Anterior cingulate cortex (tissue), 58 donors: ENCODE data around the gene HORMAD2.
"Not testable (repeated sequence)": the region's sequence is repeated elsewhere in the genome, so short reads cannot be mapped to it uniquely, and the experiment has no call there.

Experiments
- DNase-seq, 58 donors: peaks; one replicate each; lab custom pipeline; 2025; lab: John Stamatoyannopoulos, UW

The HORMAD2 gene

DNA sequence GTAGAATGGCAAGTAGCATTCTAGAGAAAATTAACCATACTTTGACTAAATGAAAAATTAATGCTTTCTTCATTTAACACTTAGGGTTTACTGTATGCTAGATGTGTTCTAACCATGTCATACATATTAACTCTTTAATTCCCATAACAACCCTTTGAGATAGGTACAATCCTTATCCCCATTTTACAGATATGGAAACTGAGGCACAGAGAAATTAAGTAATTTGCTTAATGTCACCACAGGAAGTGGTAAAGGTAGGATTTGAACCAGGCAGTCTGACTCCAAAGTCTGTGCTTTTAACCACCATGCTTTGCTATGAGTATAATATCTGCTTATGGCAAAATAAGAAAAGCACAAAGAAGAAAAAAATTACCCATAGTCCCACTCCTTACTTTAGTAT, 106.8 kb downstream of the HORMAD2 start:
- no peak for DNase-seq

DNA sequence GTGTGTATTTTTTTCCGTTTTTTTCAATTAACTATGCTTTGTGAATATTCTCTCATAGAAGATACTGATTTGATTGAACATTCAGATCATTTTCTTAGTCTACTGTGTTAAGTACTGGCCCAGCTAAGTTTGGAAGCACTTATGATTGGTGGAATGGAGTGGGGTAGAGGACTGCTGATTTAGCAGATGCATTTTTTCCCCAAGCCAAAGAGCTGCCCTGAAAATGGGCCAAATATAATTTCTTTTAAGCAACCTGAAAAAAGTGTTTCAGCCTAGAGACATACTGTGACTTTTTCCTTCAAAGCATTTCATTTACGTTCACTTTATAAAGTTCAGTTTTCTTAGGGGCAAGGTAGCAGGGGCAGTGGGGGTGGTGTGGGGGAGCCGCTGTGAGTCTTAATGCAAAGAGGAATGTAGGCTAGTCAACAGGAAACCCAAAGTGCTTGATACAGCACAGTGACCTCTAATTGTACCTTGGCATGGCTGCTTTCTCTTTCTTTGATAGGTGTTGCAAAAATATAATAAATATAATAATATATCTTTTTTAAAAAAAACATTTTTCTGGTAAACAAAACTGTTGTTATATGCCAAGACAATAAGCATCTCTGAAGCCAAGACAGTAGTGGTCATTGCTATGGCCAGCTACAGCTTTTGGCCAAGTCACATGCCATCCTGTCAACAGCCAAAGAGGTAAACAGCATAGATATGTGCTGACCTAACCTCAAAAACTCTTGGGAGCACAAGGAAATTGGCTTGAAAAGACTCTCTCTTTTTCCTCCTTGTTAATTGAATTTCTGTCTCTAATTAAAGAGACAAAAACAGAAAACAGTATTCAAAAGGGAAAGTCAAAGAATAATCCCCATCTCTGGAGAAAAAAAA, 107.5 kb downstream of the HORMAD2 start:
- DNase-seq = no peak

- no peak for DNase-seq
Measured at GRCh38 chr22:30188911-30189310, 108.6 kb downstream of the HORMAD2 start.

- no peak for DNase-seq
Measured at GRCh38 chr22:30190574-30190973, 110.3 kb downstream of the HORMAD2 start.

DNA sequence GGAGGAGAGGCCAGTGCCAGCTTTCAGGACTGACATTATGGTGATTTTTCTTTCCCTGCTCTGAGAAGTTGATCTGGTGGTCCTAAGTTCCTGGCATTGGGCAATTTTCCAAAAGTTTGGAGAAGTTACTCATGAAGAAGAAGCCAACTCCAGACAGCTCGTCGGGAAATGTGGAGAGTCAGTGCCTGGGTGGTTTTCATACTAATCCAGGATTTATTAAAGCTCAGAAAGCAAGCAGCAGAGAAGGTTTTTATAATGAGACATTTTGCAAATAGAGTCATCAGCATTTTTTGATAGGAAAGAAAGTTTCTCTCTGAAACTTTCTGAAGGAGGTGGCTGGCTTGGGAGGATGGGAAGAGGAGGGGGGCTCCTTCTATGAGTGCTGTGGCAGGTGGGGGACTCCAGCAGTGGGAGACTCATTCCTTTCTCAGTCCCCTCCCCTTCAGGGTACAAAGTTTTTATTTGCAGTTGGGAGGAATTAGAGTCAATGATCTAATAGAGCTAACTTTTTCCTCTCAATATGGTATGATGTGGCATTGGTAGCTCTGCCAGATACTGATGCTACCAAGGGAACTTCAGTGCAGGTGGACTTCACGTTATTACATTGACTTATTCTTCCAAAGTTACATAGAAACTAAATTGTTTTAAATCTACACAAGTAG, 110.9 kb downstream of the HORMAD2 start:
- DNase-seq = no peak

DNA sequence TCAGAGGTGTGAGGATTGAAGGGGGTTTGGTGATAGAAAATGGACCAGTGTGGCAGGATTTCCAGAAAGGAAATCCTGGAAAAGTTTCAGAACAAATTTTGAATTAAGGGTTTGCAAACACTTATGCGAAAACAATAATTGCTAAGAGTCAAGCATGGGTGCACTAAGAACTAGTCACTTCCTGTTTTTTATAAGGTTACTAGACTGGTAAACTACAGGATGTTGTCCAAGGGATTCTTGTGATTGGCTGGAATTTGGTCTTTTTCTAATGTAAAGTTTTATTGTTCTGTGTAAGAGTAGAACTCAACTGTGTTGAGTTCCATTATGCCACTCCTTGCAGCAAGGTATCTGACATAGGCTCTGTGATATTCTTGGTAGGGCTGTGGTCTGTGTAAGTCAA, 112.2 kb downstream of the HORMAD2 start:
- no peak for DNase-seq

GRCh38 chr22:30193031-30193775, 112.9 kb downstream of the HORMAD2 start:
- DNase-seq = no peak

DNA sequence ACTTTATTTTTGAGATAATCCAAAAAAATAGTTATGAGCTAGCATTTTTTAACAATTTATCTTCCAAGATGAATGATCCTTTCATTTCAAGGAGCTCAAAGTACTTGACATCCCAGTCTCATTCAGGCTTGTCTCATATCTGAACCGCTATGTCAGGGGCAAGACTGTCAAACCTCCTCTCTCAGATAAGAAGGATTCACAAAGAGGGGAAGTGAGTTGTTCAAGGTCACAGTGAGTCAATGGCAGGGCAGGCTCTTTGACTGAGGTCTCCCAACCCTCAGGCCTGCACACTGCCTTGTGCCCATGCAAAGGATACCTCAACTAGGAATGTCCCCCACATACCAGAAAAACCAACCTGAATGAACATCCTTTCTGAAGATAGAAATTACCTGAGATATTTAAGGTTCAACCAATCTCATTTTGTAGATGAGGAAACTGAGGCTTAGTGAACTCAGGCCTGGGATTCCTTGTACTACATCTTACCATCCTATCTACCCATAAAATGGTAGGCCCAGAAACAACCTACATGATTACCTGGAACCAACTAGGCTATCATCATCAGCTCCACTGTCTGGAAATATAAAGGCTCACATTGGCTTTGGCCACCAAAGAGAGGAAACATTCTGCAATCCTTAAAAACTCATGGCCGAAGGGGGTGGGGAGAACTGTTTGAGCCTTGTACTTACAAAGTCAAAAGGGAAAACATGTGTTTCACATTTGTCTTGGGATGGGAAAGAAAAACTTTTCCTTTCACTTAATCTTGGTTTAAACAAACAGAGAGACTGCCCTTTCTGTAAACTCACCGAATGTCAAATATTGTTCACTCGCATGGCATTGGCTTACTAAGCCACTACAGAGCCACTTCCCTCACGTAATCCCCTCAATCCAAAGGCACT, 115.2 kb downstream of the HORMAD2 start:
- DNase-seq = no peak

- no peak for DNase-seq
Measured at GRCh38 chr22:30196141-30196879, 116.0 kb downstream of the HORMAD2 start.

DNA sequence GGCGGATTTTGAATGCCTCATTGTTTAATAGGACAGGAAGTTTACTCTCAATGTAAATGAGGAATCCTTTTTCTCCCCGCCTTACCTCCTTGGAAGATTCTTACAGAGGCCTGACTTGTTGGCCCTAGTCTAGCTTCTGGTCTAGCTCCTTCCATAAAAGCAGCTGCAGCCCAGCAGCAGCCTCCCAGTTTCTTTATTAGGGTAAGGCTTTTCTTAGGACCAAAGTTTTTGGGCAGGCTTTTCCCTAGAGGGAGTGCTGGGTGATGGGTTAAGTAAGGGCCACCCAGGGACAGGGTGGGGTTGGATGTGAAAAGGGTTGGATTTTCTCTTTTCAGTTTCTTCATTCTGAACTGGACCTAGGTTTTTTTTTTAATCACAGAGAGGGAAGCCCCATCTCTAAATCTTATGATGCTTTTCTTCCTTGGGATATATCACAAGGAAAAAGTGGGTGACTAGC, 116.6 kb downstream of the HORMAD2 start:
- no peak for DNase-seq

- no peak for DNase-seq
Measured at GRCh38 chr22:30197389-30197788, 117.1 kb downstream of the HORMAD2 start.

- DNase-seq = no peak
Measured at GRCh38 chr22:30198152-30198825, 118.0 kb downstream of the HORMAD2 start.

GRCh38 chr22:30198921-30199320, 118.7 kb downstream of the HORMAD2 start:
- no peak for DNase-seq

DNA sequence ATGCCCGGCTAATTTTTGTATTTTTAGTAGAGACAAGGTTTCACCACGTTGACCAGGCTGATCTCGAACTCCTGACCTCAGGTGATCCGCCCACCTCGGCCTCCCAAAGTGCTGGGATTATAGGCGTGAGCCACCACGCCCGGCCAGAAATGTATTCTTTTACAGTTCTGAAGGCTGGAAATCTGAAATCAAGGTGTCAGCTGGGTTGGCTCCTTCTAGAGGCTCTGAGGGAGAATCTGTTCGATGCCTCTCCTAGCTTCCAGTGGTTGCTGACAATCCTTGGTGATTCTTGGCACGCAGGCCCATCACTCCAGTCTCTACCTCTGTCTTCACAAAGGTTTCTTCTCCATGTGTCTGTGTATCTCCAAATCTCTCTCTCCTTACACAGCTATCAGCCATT, 120.6 kb downstream of the HORMAD2 start:
- not testable (repeated sequence) for DNase-seq

DNA sequence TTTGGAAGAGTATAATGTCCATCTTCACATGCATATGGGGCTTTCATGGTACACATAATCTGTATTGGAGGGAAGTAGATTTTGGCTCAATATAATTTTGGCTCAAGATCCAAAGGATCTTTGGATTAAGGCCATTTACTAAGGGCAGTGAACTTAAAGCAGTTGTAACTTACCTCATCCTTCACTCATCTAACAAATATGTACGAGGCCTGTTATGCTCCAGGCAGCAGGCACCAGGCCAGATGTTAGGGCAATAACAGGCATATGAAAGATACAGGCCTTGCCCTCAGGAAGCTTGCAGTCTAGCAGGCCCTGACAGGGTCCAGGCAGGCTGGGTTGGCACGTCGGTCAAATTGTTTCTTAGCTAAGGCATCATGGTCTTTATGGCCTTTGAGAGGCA, 121.7 kb downstream of the HORMAD2 start:
- no peak for DNase-seq

DNA sequence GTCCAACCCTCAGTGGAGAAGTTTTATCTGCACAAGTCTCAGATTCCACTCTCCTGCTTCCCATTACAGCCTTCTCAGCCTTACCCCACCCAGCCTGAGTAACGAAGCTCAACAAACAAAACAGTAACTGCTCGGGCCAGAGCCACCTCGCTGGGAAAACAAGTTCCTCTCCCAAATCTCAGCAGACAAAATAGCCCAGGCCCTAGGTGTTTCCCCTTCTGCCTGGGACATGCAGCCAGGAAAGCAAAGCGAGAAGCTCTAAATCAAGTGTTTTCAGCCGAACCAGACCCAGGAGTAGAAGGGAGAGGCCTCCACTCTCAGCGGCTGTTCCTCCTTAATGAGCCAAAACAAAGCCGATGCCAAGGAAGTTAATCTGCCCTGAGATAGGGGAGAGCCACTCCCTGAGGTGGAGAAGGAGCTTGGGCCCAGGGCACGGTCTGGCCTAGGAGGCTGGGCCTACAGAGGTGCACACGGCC, 122.3 kb downstream of the HORMAD2 start:
- DNase-seq = no peak

DNA sequence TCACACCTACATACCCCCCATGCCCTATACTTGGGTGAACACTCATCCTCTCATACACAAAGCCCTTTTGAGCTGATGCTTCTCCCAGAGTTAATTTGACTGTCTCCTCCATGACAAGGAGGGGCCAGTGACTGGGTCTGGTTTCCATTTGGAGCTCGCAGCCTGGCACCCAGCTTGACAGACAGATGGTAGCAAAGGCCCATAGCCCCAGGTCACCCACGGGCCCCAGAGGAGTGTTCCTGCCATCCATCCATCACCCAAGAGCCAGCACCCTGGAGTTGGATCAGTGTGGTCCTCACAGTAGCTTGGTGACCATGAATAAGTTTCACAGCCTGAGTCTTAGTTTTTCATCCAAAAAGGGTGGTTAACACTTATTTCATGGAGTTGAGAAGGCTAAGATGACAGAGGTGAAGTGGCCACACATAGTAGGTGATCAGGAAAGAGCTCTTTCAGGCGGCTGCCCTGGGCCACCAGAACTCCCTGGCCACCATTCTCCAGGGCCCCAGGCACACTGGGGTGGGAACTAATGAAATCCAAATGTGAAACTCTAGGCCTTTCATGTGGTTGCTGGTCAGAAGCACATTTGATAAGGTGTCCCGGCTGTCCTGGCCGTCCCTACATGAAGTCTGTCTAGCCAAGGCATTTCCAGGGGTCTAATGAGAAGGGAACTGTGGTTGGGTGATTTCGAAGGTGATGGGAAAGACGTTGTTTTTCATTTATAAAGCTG, 123.9 kb downstream of the HORMAD2 start:
- DNase-seq = no peak

DNA sequence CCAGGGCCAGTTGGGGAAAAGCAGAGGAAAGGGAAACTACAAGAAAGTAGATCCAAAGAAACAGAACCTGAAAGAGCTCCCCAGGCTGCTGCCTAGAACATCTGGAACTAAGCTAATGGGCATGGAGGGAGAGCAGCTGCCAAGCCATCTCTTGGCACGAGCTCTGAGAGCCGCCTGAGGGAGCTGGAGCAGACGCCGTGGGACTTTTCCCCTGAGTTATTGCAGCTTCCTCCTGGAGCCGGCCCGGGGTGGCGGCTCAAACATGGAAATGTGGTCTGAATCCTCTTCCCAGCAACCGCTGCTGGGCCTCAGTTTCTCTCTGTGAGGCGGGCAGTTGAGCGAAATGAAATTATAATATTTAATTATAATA, 124.5 kb downstream of the HORMAD2 start:
- DNase-seq = peak in 16 of 58 donors; percentile 8 to 41 (median 16)
